GM23338 (cell line): Measurements from ENCODE around the gene CD38.

ENCODE experiments used
- CREB1 ChIP-seq: fragments of 250-450 bp; sonication (Bioruptor Pico); IDR thresholded peaks from 2 replicates; pipeline ENCODE4 v1.5.0; 2020; ENCODE audit warnings: low read depth, mild to moderate bottlenecking, moderate library complexity
- CTCF ChIP-seq, 2 experiments: fragments of 200-600 bp in 1 of 2; sonication (generic) in 1 of 2; conservative IDR thresholded peaks; 2 replicates each; pipeline versions ENCODE4 v1.5.1 to v1.6.1; 2016 to 2017; ENCODE audit warnings: antibody characterized with exemption in 2 of 2, low read depth in 2 of 2, mild to moderate bottlenecking in 2 of 2, moderate library complexity in 1 of 2
- ETS1 ChIP-seq: IDR thresholded peaks from 2 replicates; pipeline ENCODE4 v1.6.1; 2016; ENCODE audit warnings: antibody characterized with exemption
- EZH2 ChIP-seq: fragments of 200-600 bp; sonication (generic); IDR thresholded peaks from one replicate; pipeline ENCODE4 v1.8.0; 2017; ENCODE audit warnings: antibody characterized with exemption, mild to moderate bottlenecking, low read depth; ENCODE audit not compliant: unreplicated experiment
- POLR2AphosphoS5 ChIP-seq: IDR thresholded peaks from 2 replicates; pipeline ENCODE4 v1.6.1; 2016; ENCODE audit warnings: antibody characterized with exemption, low read depth
- REST ChIP-seq: IDR thresholded peaks from one replicate; pipeline ENCODE4 v1.6.1; 2018; ENCODE audit warnings: antibody characterized with exemption; ENCODE audit not compliant: unreplicated experiment

DNA sequence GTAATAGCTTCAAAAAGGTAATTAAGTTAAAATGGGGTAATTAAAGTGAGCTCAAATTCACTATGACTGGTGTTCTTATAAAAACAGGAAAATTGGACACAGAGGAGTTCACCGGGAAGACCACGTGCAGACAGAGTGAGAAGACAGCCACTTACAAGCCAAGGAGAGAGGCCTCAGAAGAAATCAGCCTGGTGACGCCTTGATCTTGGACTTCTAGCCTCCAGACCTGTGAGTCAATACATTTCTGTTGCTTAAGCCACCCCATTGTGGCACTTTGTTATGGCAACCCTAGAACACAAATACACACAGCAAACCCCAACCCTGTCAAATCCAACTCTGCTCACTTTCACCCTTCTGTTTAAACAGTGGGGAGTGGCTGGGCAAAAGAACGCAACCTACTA lies 4.1 kb upstream of the CD38 start:
- no peak for TF ChIP-seq POLR2AphosphoS5
- TF ChIP-seq CTCF (conservative IDR thresholded peaks at IDR 0.05; ENCODE audit: low read depth in 2 of 2): no peak
- no peak for TF ChIP-seq CREB1 (CRISPR knock-in tag)
- no peak for TF ChIP-seq EZH2
- no peak for TF ChIP-seq REST
- TF ChIP-seq ETS1: no peak
